GM12878 (cell line): Measurements from ENCODE around the gene TRPC4. TPM values are rescaled to one million over a fixed set of nuclear protein-coding genes. Genes with fewer than 3 reads are reported as not detected.
A peak's percentile ranks its signal among the peaks of the same experiment; 100 is the strongest.

Source experiments
- ATAC-seq: fragments of 200-7000 bp; cut with Tn5 transposase; 3 replicates; pipeline ENCODE4 v1.9.1; 2020; ENCODE audit warnings: mild to moderate bottlenecking, moderate library complexity
- BruUV-seq: library from RNA; stranded (reverse); fragments of 400-500 nt; replicated peaks from 2 replicates; lab custom pipeline; 2021; lab: Mats Ljungman, UMichigan
- CTCF ChIA-PET: fragments of 300-600 bp; sonication (Branson Sonifier 250); formaldehyde crosslinking; extraction: SDS; loops from one replicate; lab custom pipeline; 2021; ENCODE audit warnings: inconsistent platforms; lab: Yijun Ruan, JAX
- POLR2A ChIA-PET: fragments of 350-600 bp; formaldehyde crosslinking; extraction: SDS; loops from one replicate; lab custom pipeline; 2021; ENCODE audit warnings: inconsistent platforms; lab: Charles Lee
- RAD21 ChIA-PET: fragments of 300-600 bp; sonication (Branson Sonifier 250); formaldehyde crosslinking; loops from one replicate; lab custom pipeline; 2023; ENCODE audit warnings: antibody characterized with exemption; ENCODE audit not compliant: unreplicated experiment; lab: Charles Lee
- SMC1A ChIA-PET: fragments of 300-600 bp; sonication (Branson Sonifier 250); formaldehyde crosslinking; loops from one replicate; lab custom pipeline; 2023; ENCODE audit not compliant: unreplicated experiment, uncharacterized antibody; lab: Charles Lee
- DNase-seq: peaks from one replicate; pipeline ENCODE4 v3.0.0-alpha.2; 2011; ENCODE audit warnings: low read depth, low spot score
- FAIRE-seq: peaks from 3 replicates; lab custom pipeline; 2011; peaks lifted over from hg19 to GRCh38; lab: Jason Lieb, UNC
- H2AFZ ChIP-seq: 2 replicates; pipeline ENCODE4 v1.6.0; 2011; ENCODE audit warnings: low read depth, low read length, control low read depth; ENCODE audit not compliant: control insufficient read depth
- H3K27ac ChIP-seq: 2 replicates; pipeline ENCODE4 v1.5.1; 2011; ENCODE audit warnings: control low read depth; ENCODE audit not compliant: control insufficient read depth, insufficient read depth
- H3K27me3 ChIP-seq, 2 experiments: replicated peaks in 1 of 2; 2 replicates each; pipeline versions ENCODE4 v1.6.0 to v1.6.1; 2011; ENCODE audit warnings: low read length in 1 of 2; ENCODE audit not compliant: control insufficient read depth in 2 of 2, insufficient read depth in 2 of 2
- H3K36me3 ChIP-seq, 2 experiments: 2 replicates each; pipeline ENCODE4 v1.5.1; 2011; ENCODE audit warnings: low read length in 1 of 2; ENCODE audit not compliant: control insufficient read depth in 2 of 2, insufficient read depth in 2 of 2
- H3K4me1 ChIP-seq: 2 replicates; pipeline ENCODE4 v1.6.1; 2011; ENCODE audit warnings: mild to moderate bottlenecking, low read length, moderate library complexity, mixed read lengths; ENCODE audit not compliant: control insufficient read depth, insufficient read depth
- H3K4me2 ChIP-seq: 2 replicates; pipeline ENCODE4 v1.6.0; 2011; ENCODE audit warnings: control low read depth; ENCODE audit not compliant: control insufficient read depth, insufficient read depth
- H3K4me3 ChIP-seq: fragments of 200-600 bp; sonication (generic); 2 replicates; pipeline ENCODE4 v1.5.1; 2016
- H3K79me2 ChIP-seq: 2 replicates; pipeline ENCODE4 v1.6.0; 2011; ENCODE audit warnings: low read length; ENCODE audit not compliant: control insufficient read depth, insufficient read depth
- H3K9ac ChIP-seq: 2 replicates; pipeline ENCODE4 v1.8.0; 2011; ENCODE audit warnings: low read length, control low read depth, mixed read lengths; ENCODE audit not compliant: control insufficient read depth, insufficient read depth
- H3K9me3 ChIP-seq: replicated peaks from 3 replicates; pipeline ENCODE4 v1.5.1; 2011; ENCODE audit warnings: mild to moderate bottlenecking, low read length; ENCODE audit not compliant: control insufficient read depth, insufficient read depth
- H4K20me1 ChIP-seq: 2 replicates; pipeline ENCODE4 v1.6.0; 2011; ENCODE audit not compliant: control insufficient read depth, insufficient read depth
- EGR1 ChIP-seq, 2 experiments: IDR thresholded peaks; 1 replicate in 1 of 2; 2 replicates in 1 of 2; pipeline ENCODE4 v1.6.1; 2011 to 2012; ENCODE audit warnings: low read depth in 2 of 2, low read length in 2 of 2, borderline replicate concordance in 1 of 2, mild to moderate bottlenecking in 1 of 2, moderate library complexity in 1 of 2
- FOS ChIP-seq: IDR thresholded peaks from 3 replicates; pipeline ENCODE4 v1.6.1; 2011; ENCODE audit warnings: borderline replicate concordance; ENCODE audit not compliant: insufficient read length; ENCODE audit errors: extremely low read depth
- NR2C2 ChIP-seq: IDR thresholded peaks from 2 replicates; pipeline ENCODE4 v1.6.1; 2011; ENCODE audit warnings: borderline replicate concordance, low read depth; ENCODE audit not compliant: control insufficient read depth, insufficient read length
- PML ChIP-seq: IDR thresholded peaks from 2 replicates; pipeline ENCODE4 v1.6.1; 2012; ENCODE audit warnings: low read length, inconsistent platforms
- POLR2AphosphoS2 ChIP-seq: IDR thresholded peaks from 2 replicates; pipeline ENCODE4 v1.6.1; 2011; ENCODE audit warnings: low read depth, mild to moderate bottlenecking, low read length, improper control_type of control experiment, moderate library complexity
- RFX5 ChIP-seq: IDR thresholded peaks from 2 replicates; pipeline ENCODE4 v1.6.1; 2011; ENCODE audit warnings: low read depth, low read length, improper control_type of control experiment
- SPI1 ChIP-seq: IDR thresholded peaks from 2 replicates; pipeline ENCODE4 v1.6.1; 2011; ENCODE audit warnings: low read depth, mild to moderate bottlenecking, low read length, moderate library complexity, borderline replicate concordance; ENCODE audit not compliant: insufficient read depth
- SUPT20H ChIP-seq: IDR thresholded peaks from 2 replicates; pipeline ENCODE4 v1.6.1; 2011; ENCODE audit warnings: low read depth, mild to moderate bottlenecking, low read length, moderate library complexity, borderline replicate concordance; ENCODE audit not compliant: control insufficient read depth
- ZBTB11 ChIP-seq: fragments of 450-650 bp; formaldehyde crosslinking; IDR thresholded peaks from 2 replicates; pipeline ENCODE4 v1.5.0; 2022; ENCODE audit warnings: mild to moderate bottlenecking, missing genetic modification characterization
- ZNF24 ChIP-seq: fragments of 450-650 bp; IDR thresholded peaks from 2 replicates; pipeline ENCODE4 v1.6.1; 2017; ENCODE audit warnings: antibody characterized with exemption, mild to moderate bottlenecking
- WGBS: methylation state at CpG from one replicate; pipeline ENCODE4 v1.1.6; 2016; ENCODE audit warnings: low lambda C conversion rate; ENCODE audit not compliant: insufficient replicate concordance, insufficient coverage; ENCODE audit errors: missing lambda C conversion rate; 5-methylcytosine and 5-hydroxymethylcytosine counted together
- in situ Hi-C: fragments of 300-500 bp; cut with MboI; formaldehyde crosslinking; loops from 9 replicates; pipeline ENCODE4 v1.14.3; 2018; ENCODE audit warnings: mixed read lengths
- intact Hi-C: fragments of 100-400 bp; cut with micrococcal nuclease; formaldehyde crosslinking; loops from one replicate; pipeline ENCODE4 v1.14.2; 2022; ENCODE audit not compliant: unreplicated experiment
- polyA plus RNA-seq, 11 experiments: library from polyadenylated mRNA; depleted of rRNA in 4 of 11; unstranded in 6 of 11; stranded (reverse) in 5 of 11; fragments of >200 nt; fragmentation: Nextera tagmentation in 4 of 11; fragmentation: Illumina TruSeq in 1 of 11; extraction: Ambion mirVana in 4 of 11; extraction: Trizol in 1 of 11; gene quantifications; 1 replicate in 1 of 11; 2 replicates in 10 of 11; pipeline versions ENCODE4 v1.2.1 to v1.2.3, GENCODE V29; 2011 to 2016; ENCODE audit warnings: inconsistent platforms in 2 of 11, missing spikeins in 2 of 11, low read depth in 1 of 11
- total RNA-seq, 4 experiments: library from RNA; depleted of rRNA in 3 of 4; stranded (reverse); fragments of >200 nt in 3 of 4; fragmentation: Illumina TruSeq in 1 of 4; extraction: Trizol in 1 of 4; gene quantifications; 2 replicates each; pipeline versions ENCODE4 v1.2.1 to v1.2.3, GENCODE V29; 2013 to 2021
- TF ChIP-seq, protein P1 (sequence below): fragments of 450-650 bp; IDR thresholded peaks from 2 replicates; pipeline ENCODE4 v1.6.1; 2017; ENCODE audit warnings: mild to moderate bottlenecking

TRPC4 gene
- total and polyA plus RNA-seq, 10 of the 15 experiments (the other 5 are each of a cell fraction or from before 2014, with no cell fraction given): not detected

DNA sequence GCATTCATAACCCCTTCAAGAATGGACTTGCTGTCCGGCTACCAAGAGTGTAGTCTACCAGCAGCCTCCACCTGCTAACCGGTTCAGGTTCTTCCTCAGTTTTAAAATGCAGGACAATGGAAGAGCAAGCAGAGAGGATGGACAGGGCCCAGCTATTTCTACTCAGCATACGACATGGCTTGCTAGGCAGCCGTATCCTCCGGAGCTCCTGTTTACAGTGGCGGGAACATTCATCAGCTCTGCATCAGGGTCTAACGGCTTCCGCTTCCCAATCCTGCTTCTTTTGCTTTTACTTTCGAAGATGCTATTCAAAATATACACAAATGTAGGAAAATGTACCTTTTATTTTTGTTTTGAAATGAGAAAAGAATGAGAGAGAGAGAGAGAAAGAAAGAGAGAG is 118.5 kb downstream of the TRPC4 start (continued):
- TF ChIP-seq ZBTB11 (CRISPR knock-in tag) (no peak), FOS (no peak), RFX5 (no peak), ZNF24 (no peak)
- TF ChIP-seq, protein P1, sequence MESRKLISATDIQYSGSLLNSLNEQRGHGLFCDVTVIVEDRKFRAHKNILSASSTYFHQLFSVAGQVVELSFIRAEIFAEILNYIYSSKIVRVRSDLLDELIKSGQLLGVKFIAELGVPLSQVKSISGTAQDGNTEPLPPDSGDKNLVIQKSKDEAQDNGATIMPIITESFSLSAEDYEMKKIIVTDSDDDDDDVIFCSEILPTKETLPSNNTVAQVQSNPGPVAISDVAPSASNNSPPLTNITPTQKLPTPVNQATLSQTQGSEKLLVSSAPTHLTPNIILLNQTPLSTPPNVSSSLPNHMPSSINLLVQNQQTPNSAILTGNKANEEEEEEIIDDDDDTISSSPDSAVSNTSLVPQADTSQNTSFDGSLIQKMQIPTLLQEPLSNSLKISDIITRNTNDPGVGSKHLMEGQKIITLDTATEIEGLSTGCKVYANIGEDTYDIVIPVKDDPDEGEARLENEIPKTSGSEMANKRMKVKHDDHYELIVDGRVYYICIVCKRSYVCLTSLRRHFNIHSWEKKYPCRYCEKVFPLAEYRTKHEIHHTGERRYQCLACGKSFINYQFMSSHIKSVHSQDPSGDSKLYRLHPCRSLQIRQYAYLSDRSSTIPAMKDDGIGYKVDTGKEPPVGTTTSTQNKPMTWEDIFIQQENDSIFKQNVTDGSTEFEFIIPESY: no peak
- TF ChIP-seq, all 136 proteins: peak for 0

GRCh38 chr13:37748913-37749312 is 120.7 kb downstream of the TRPC4 start:
- no peaks in the 10 kb centered on the region for H3K4me1 ChIP-seq
- DNase-seq (no peak), ATAC-seq (no peak), FAIRE-seq (no peak)
- no peak overlapping the region for H2AFZ ChIP-seq
- no peak overlapping the region for H3K4me3 ChIP-seq
- no peaks in the 10 kb centered on the region for H3K79me2 ChIP-seq
- no peak overlapping the region for H3K4me2 ChIP-seq
- H3K27me3 ChIP-seq: no peaks in the 10 kb centered on the region
- ChIA-PET SMC1A (no interaction called here), CTCF (no interaction called here), RAD21 (no interaction called here), POLR2A (no interaction called here)
- in situ Hi-C loops (no loop called here), intact Hi-C loops (no loop called here)
- BruUV-seq: no TSS peak
- TF ChIP-seq SPI1: peak; percentile 41; the same call in 1 of the 2 replicates
- no peak for TF ChIP-seq PML
- TF ChIP-seq NR2C2: no peak
- TF ChIP-seq POLR2AphosphoS2: no peak
- TF ChIP-seq EGR1 (IDR thresholded peaks at IDR 0.05; ENCODE audit: borderline replicate concordance in 1 of 2, low read depth in 2 of 2, low read length in 2 of 2): no peak
- TF ChIP-seq SUPT20H: no peak
- no peaks in the 10 kb centered on the region for H3K9me3 ChIP-seq
- H4K20me1 ChIP-seq: no peaks in the 10 kb centered on the region
- no peak overlapping the region for H3K27ac ChIP-seq
- no peaks in the 10 kb centered on the region for H3K36me3 ChIP-seq
- 9% methylated on average over 3 of the region's 3 CpGs for WGBS
- H3K9ac ChIP-seq: no peak overlapping the region
